Left ventricle myocardium inferior (tissue), 1 donor: ENCODE data around the gene HSD3B2. TPM values are rescaled to one million over a fixed set of nuclear protein-coding genes. Genes with fewer than 3 reads are reported as not detected.

Experiments used
- DNase-seq: peaks from one replicate; pipeline ENCODE4 v3.0.0-alpha.2; 2020
- H3K27ac ChIP-seq: fragments of 200-600 bp; replicated peaks from 2 replicates; pipeline ENCODE4 v1.8.0; 2021
- H3K27me3 ChIP-seq: fragments of 200-600 bp; 2 replicates; pipeline ENCODE4 v1.8.0; 2021; ENCODE audit warnings: low read depth
- H3K36me3 ChIP-seq: fragments of 200-600 bp; 2 replicates; pipeline ENCODE4 v1.8.0; 2021
- H3K4me1 ChIP-seq: fragments of 200-600 bp; 2 replicates; pipeline ENCODE4 v1.8.0; 2021
- H3K4me3 ChIP-seq: fragments of 200-600 bp; 2 replicates; pipeline ENCODE4 v1.8.0; 2021; ENCODE audit warnings: mild to moderate bottlenecking, moderate library complexity
- H3K9me3 ChIP-seq: fragments of 200-600 bp; replicated peaks from 2 replicates; pipeline ENCODE4 v1.8.0; 2021
- intact Hi-C: fragments of 100-400 bp; cut with micrococcal nuclease; formaldehyde crosslinking; loops from one replicate; pipeline ENCODE4 v1.11.0; 2022
- total RNA-seq: library from RNA; stranded (reverse); fragmentation: NEBNext Ultra II Directional; extraction: Animal tissue kit (Norgen Biotek cat#: 25700); gene quantifications from one replicate; pipeline ENCODE4 v1.2.1, GENCODE V29; 2021
- TF ChIP-seq, protein P1 (sequence below): fragments of 200-600 bp; IDR thresholded peaks from 2 replicates; pipeline ENCODE4 v1.8.0; 2021; ENCODE audit warnings: antibody characterized with exemption, mild to moderate bottlenecking, borderline replicate concordance
- donor health status: DM: no; HTN: yes; CAD: no; lungs with severe emphysema.

The HSD3B2 gene
- total RNA-seq, 1 donor from 2014 or later, result not detected

DNA sequence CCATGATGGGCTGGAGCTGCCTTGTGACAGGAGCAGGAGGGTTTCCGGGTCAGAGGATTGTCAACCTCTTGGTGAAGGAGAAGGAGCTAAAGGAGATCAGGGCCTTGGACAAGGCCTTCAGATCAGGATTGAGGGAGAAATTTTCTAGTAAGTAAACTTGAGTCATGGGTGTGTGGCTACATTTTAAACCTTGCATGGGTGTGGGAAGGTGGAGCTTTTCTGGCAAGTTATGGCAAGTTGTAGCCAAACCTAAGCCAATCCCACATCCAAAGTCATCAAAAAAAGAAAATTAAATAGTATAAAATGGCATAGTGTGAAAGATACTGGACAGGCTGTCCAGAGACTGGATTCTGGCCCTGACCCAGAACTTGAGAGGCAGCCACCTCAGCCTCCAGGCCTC lies 52.3 kb downstream of the HSD3B2 start:
- H3K4me1 ChIP-seq, result no peaks in the 10 kb centered on the region
- H3K36me3 ChIP-seq, result no peaks in the 10 kb centered on the region
- intact Hi-C loops, result no loop called here
- no peak overlapping the region for H3K27ac ChIP-seq
- H3K9me3 ChIP-seq, result no peaks in the 10 kb centered on the region
- no peak for DNase-seq
- no peaks in the 10 kb centered on the region for H3K27me3 ChIP-seq
- no peak overlapping the region for H3K4me3 ChIP-seq
- TF ChIP-seq, protein P1, sequence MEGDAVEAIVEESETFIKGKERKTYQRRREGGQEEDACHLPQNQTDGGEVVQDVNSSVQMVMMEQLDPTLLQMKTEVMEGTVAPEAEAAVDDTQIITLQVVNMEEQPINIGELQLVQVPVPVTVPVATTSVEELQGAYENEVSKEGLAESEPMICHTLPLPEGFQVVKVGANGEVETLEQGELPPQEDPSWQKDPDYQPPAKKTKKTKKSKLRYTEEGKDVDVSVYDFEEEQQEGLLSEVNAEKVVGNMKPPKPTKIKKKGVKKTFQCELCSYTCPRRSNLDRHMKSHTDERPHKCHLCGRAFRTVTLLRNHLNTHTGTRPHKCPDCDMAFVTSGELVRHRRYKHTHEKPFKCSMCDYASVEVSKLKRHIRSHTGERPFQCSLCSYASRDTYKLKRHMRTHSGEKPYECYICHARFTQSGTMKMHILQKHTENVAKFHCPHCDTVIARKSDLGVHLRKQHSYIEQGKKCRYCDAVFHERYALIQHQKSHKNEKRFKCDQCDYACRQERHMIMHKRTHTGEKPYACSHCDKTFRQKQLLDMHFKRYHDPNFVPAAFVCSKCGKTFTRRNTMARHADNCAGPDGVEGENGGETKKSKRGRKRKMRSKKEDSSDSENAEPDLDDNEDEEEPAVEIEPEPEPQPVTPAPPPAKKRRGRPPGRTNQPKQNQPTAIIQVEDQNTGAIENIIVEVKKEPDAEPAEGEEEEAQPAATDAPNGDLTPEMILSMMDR, result no peak

DNA sequence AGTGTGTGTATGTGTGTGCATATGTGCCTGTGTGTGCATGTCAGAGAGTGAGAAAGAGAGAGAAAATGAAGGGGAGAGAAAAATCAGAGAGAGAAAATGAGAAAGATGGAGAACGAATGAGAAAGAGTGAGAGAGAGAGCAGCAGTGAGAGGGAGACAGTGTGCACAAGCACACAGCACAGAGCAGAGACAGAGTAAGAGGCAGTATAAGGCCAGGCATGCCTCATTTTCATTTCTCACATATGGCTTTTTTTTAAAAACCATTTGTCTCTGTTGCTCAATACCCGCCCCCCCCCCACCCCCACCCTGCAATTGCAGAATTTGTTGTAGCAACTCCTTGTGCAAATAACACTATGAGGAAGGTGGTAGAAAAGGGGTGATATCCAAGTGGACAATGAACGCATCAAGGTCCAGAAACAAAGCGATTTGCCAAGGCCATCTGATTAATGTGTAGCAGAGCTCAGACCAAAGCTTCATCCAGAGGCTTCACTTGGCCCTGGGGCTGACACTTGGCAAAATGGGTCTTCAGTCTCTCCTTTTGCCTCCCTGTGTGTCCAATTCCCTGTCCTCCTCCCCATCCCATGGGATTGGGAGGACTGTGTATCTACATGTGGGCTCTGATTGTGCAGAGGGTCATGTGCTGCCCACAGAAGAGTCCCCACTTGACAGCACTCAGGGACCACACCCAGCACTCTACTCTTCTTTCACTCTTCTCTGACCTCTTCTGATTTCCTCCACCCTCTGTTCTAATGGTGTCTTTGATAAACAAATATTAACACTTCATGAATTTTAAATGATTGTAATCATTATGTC lies 53.1 kb downstream of the HSD3B2 start:
- no peaks in the 10 kb centered on the region for H3K36me3 ChIP-seq
- H3K27ac ChIP-seq, result no peak overlapping the region
- H3K4me3 ChIP-seq, result no peak overlapping the region
- no peaks in the 10 kb centered on the region for H3K27me3 ChIP-seq
- no peak for DNase-seq
- TF ChIP-seq, protein P1, result no peak
- H3K4me1 ChIP-seq, result no peaks in the 10 kb centered on the region
- intact Hi-C loops, result no loop called here
- no peaks in the 10 kb centered on the region for H3K9me3 ChIP-seq

DNA sequence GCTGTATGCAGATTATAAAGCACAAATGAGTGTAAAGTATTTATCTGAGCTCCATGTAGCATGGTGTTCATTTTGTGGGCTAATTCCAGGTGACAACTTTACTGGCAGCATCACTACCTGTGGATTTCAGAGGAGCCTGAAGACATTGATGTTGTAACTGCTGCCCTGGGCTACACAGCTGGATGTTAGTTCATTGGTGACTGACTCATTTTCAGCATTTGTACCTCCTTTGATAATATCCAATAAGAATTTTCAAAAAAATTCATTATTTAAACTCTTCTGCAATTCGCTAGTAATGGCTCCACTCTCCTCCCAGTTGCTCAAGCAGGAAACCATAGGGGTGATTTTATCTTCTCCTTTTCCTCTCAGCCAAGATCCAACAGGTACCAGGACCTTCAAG lies 54.8 kb downstream of the HSD3B2 start:
- H3K9me3 ChIP-seq, result no peaks in the 10 kb centered on the region
- intact Hi-C loops, result no loop called here
- no peak overlapping the region for H3K4me3 ChIP-seq
- H3K27ac ChIP-seq, result no peak overlapping the region
- H3K27me3 ChIP-seq, result no peaks in the 10 kb centered on the region
- no peak for DNase-seq
- no peaks in the 10 kb centered on the region for H3K36me3 ChIP-seq
- TF ChIP-seq, protein P1, result no peak
- no peaks in the 10 kb centered on the region for H3K4me1 ChIP-seq

GRCh38 chr1:119470377-119470776 lies 55.4 kb downstream of the HSD3B2 start:
- no peaks in the 10 kb centered on the region for H3K4me1 ChIP-seq
- no peak for DNase-seq
- H3K4me3 ChIP-seq, result no peak overlapping the region
- no peak overlapping the region for H3K27ac ChIP-seq
- intact Hi-C loops, result no loop called here
- H3K36me3 ChIP-seq, result no peaks in the 10 kb centered on the region
- TF ChIP-seq, protein P1, result no peak
- H3K27me3 ChIP-seq, result no peaks in the 10 kb centered on the region
- H3K9me3 ChIP-seq, result no peaks in the 10 kb centered on the region

GRCh38 chr1:119470958-119471357 lies 56.0 kb downstream of the HSD3B2 start:
- Histone ChIP-seq H3K27me3 (no peaks in the 10 kb centered on the region), H3K4me1 (no peaks in the 10 kb centered on the region), H3K27ac (no peak overlapping the region), H3K4me3 (no peak overlapping the region), H3K9me3 (no peaks in the 10 kb centered on the region), H3K36me3 (no peaks in the 10 kb centered on the region)
- intact Hi-C loops, result no loop called here
- DNase-seq, result no peak
- TF ChIP-seq, protein P1, result no peak
